DOHH2 (cell line): ENCODE measurements around the gene CAMK2N1.

Source experiments
- EZH2phosphoT487 ChIP-seq: fragments of 200-600 bp; sonication (generic); IDR thresholded peaks from 2 replicates; pipeline ENCODE4 v1.6.1; 2017; ENCODE audit warnings: borderline replicate concordance, mild to moderate bottlenecking, antibody characterized with exemption, low read length, moderate library complexity, mixed read lengths
- TF ChIP-seq, protein P1 (sequence below): fragments of 200-600 bp; sonication (generic); IDR thresholded peaks from one replicate; pipeline ENCODE4 v1.5.1; 2014; ENCODE audit warnings: antibody characterized with exemption, mild to moderate bottlenecking, low read depth, low read length; ENCODE audit not compliant: poor library complexity, severe bottlenecking

DNA sequence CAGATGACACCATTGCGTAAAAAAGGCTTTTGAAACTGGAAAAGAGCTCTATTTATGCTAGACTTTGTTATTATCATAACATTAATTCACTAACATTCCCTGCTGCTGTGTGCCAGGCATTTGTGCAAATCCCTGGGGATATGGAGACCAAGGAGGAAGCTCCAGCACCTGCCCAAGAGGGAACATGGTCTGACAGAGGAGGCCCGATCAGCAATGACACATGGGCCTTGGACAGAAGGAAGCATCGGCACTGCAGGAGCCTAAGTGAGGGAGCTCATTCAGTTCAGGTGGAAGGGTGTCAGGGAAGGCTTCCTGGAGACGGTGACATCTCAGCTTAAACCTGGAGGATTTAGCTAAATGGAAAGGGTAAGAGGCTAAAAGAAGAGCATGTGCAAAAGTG lies 13.9 kb downstream of the CAMK2N1 start:
- TF ChIP-seq EZH2phosphoT487: no peak
- TF ChIP-seq, protein P1, sequence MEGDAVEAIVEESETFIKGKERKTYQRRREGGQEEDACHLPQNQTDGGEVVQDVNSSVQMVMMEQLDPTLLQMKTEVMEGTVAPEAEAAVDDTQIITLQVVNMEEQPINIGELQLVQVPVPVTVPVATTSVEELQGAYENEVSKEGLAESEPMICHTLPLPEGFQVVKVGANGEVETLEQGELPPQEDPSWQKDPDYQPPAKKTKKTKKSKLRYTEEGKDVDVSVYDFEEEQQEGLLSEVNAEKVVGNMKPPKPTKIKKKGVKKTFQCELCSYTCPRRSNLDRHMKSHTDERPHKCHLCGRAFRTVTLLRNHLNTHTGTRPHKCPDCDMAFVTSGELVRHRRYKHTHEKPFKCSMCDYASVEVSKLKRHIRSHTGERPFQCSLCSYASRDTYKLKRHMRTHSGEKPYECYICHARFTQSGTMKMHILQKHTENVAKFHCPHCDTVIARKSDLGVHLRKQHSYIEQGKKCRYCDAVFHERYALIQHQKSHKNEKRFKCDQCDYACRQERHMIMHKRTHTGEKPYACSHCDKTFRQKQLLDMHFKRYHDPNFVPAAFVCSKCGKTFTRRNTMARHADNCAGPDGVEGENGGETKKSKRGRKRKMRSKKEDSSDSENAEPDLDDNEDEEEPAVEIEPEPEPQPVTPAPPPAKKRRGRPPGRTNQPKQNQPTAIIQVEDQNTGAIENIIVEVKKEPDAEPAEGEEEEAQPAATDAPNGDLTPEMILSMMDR: no peak
